ENCODE results near the gene GOLM1.

DNA sequence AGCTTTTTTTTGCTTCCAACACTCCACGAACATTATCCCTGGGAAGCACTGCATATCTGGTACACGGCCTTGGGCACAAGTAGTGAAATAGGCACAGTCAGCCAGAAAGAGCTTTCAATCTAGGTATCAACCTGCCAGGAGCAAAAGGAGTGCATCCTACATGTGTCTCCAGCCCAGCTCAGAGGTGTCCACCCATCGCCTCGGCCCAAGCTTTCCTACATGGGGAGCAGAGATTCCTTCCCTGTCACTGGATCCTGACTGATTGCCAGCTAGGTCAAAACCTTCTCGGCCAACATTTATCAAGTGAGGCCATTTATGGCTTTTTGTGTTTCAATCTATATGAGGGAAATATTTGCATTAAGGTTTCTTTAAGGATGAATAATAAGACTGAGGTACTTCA lies 55.8 kb downstream of the GOLM1 start:
- no peak for TF ChIP-seq SNAI2 (CRISPR knock-in tag; IDR thresholded peaks at IDR 0.05)
- TF ChIP-seq ISL1 (CRISPR knock-in tag; IDR thresholded peaks at IDR 0.05): no peak
- TF ChIP-seq RARB (CRISPR knock-in tag; IDR thresholded peaks at IDR 0.05): no peak
- TF ChIP-seq, protein P1, sequence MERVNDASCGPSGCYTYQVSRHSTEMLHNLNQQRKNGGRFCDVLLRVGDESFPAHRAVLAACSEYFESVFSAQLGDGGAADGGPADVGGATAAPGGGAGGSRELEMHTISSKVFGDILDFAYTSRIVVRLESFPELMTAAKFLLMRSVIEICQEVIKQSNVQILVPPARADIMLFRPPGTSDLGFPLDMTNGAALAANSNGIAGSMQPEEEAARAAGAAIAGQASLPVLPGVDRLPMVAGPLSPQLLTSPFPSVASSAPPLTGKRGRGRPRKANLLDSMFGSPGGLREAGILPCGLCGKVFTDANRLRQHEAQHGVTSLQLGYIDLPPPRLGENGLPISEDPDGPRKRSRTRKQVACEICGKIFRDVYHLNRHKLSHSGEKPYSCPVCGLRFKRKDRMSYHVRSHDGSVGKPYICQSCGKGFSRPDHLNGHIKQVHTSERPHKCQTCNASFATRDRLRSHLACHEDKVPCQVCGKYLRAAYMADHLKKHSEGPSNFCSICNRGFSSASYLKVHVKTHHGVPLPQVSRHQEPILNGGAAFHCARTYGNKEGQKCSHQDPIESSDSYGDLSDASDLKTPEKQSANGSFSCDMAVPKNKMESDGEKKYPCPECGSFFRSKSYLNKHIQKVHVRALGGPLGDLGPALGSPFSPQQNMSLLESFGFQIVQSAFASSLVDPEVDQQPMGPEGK (CRISPR knock-in tag; IDR thresholded peaks at IDR 0.05; ENCODE audit: borderline replicate concordance): no peak
- TF ChIP-seq GLIS3 (CRISPR knock-in tag; IDR thresholded peaks at IDR 0.05): no peak
- TF ChIP-seq ZNF565 (CRISPR knock-in tag; conservative IDR thresholded peaks at IDR 0.05; ENCODE audit: low read depth): no peak
- no peak for TF ChIP-seq ZNF8 (CRISPR knock-in tag; IDR thresholded peaks at IDR 0.05)

Data from SK-N-SH treated with all-trans-retinoic acid at 6 μM for 48 hours (cell line).